ENCODE results near the gene BOK. TPM values are rescaled to one million over a fixed set of nuclear protein-coding genes. Genes with fewer than 3 reads are reported as not detected.

The BOK gene
- total and polyA plus RNA-seq, 2 of the 13 experiments (the other 11 are each of a cell fraction or from before 2014, with no cell fraction given), result 35.5 to 39.2 TPM

GRCh38 chr2:241540771-241541561 lies 17.6 kb upstream of the BOK start (continued):
- TF ChIP-seq ZNF414 (CRISPR knock-in tag; IDR thresholded peaks at IDR 0.05) (no peak), ZNF878 (CRISPR knock-in tag; IDR thresholded peaks at IDR 0.05) (no peak), SATB2 (CRISPR knock-in tag; IDR thresholded peaks at IDR 0.05) (no peak), KDM5A (IDR thresholded peaks at IDR 0.05; ENCODE audit: borderline replicate concordance, low read length) (no peak), ZFP91 (CRISPR knock-in tag; IDR thresholded peaks at IDR 0.05; ENCODE audit: borderline replicate concordance) (no peak), JUND (CRISPR knock-in tag; IDR thresholded peaks at IDR 0.05) (no peak), MTA3 (CRISPR knock-in tag; IDR thresholded peaks at IDR 0.05) (no peak), ZC3H13 (CRISPR knock-in tag; IDR thresholded peaks at IDR 0.05) (peak; percentile 36; the same call in 1 of the 2 replicates), THAP11 (CRISPR knock-in tag; IDR thresholded peaks at IDR 0.05) (peak; percentile 35; the same call in 1 of the 2 replicates), SOX6 (IDR thresholded peaks at IDR 0.05) (no peak), SOX6 (CRISPR knock-in tag; IDR thresholded peaks at IDR 0.05) (peak; percentile 17; the same call in 1 of the 2 replicates), ZNF761 (CRISPR knock-in tag; conservative IDR thresholded peaks at IDR 0.05) (0 out of 2 replicates have a peak, but pooled peaks have one; percentile 22), ZNF367 (CRISPR knock-in tag; IDR thresholded peaks at IDR 0.05; ENCODE audit: borderline replicate concordance) (no peak), CREBL2 (CRISPR knock-in tag; IDR thresholded peaks at IDR 0.05; ENCODE audit: borderline replicate concordance) (no peak), ATF4 (CRISPR knock-in tag; IDR thresholded peaks at IDR 0.05) (peak in 1 of 2 experiments; percentile 33; a peak in 1 of 4 replicates), FOXA3 (CRISPR knock-in tag; IDR thresholded peaks at IDR 0.05) (no peak), SKI (IDR thresholded peaks at IDR 0.05; ENCODE audit: partially characterized antibody) (no peak), HOXA5 (CRISPR knock-in tag; IDR thresholded peaks at IDR 0.05) (no peak), ZNF143 (CRISPR knock-in tag; IDR thresholded peaks at IDR 0.05) (0 out of 2 replicates have a peak, but pooled peaks have one; percentile 18), ZNF660 (CRISPR knock-in tag; IDR thresholded peaks at IDR 0.05; ENCODE audit: borderline replicate concordance, low read depth) (no peak), IRF1 (CRISPR knock-in tag; IDR thresholded peaks at IDR 0.05; ENCODE audit: low read depth) (no peak), TRIM22 (IDR thresholded peaks at IDR 0.05) (no peak)
